CD14-positive monocyte (primary cell): ENCODE data around the gene DLGAP1. TPM values are rescaled to one million over a fixed set of nuclear protein-coding genes. Genes with fewer than 3 reads are reported as not detected.

ENCODE experiments used
- DNase-seq, 3 donors: peaks; one replicate each; pipeline ENCODE4 v3.0.0-alpha.2; 2011 to 2022
- H2AFZ ChIP-seq: 2 replicates; pipeline ENCODE4 v1.6.0; 2012; ENCODE audit warnings: mild to moderate bottlenecking, low read depth, low read length, inconsistent platforms; ENCODE audit not compliant: insufficient read depth, poor library complexity, severe bottlenecking
- H3K27ac ChIP-seq, 2 donors: 1 replicate in 1 of 2; 2 replicates in 1 of 2; pipeline ENCODE4 v1.5.1; 2012 to 2013; ENCODE audit warnings: low read length in 2 of 2, control low read depth in 1 of 2, inconsistent platforms in 1 of 2, low read depth in 1 of 2, mild to moderate bottlenecking in 1 of 2
- H3K27me3 ChIP-seq, 2 donors: one replicate each; pipeline versions ENCODE4 v1.6.0 to v1.6.1; 2011 to 2013; ENCODE audit warnings: low read length in 2 of 2; ENCODE audit not compliant: control insufficient read depth in 2 of 2, insufficient read depth in 2 of 2
- H3K36me3 ChIP-seq, 2 donors: replicated peaks in 1 of 2; 1 replicate in 1 of 2; 2 replicates in 1 of 2; pipeline versions ENCODE4 v1.5.1 to v1.6.1; 2012 to 2013; ENCODE audit warnings: low read length in 2 of 2, control low read depth in 1 of 2, inconsistent platforms in 1 of 2, mild to moderate bottlenecking in 1 of 2; ENCODE audit not compliant: insufficient read depth in 2 of 2, control insufficient read depth in 1 of 2
- H3K4me1 ChIP-seq, 2 donors: 1 replicate in 1 of 2; 2 replicates in 1 of 2; pipeline versions ENCODE4 v1.5.1 to v1.6.1; 2012 to 2013; ENCODE audit warnings: low read length in 2 of 2, control low read depth in 1 of 2, inconsistent platforms in 1 of 2, mild to moderate bottlenecking in 1 of 2, moderate library complexity in 1 of 2; ENCODE audit not compliant: insufficient read depth in 2 of 2, control insufficient read depth in 1 of 2
- H3K4me2 ChIP-seq: replicated peaks from 2 replicates; pipeline ENCODE3; 2012; ENCODE audit warnings: low read length, moderate library complexity, mild to moderate bottlenecking; ENCODE audit not compliant: poor library complexity, severe bottlenecking; ENCODE audit errors: extremely low read depth
- H3K4me3 ChIP-seq, 3 experiments: fragments of 200-600 bp in 1 of 3; sonication (generic) in 1 of 3; replicated peaks in 1 of 3; 1 replicate in 2 of 3; 2 replicates in 1 of 3; pipeline ENCODE4 v1.5.1; 2011 to 2013; ENCODE audit warnings: low read length in 3 of 3, mild to moderate bottlenecking in 3 of 3, control low read depth in 2 of 3, low read depth in 2 of 3, inconsistent platforms in 1 of 3, moderate library complexity in 1 of 3
- H3K79me2 ChIP-seq: 2 replicates; pipeline ENCODE4 v1.6.0; 2012; ENCODE audit warnings: mild to moderate bottlenecking, control low read depth, inconsistent platforms, low read length, moderate library complexity; ENCODE audit not compliant: insufficient read depth
- H3K9ac ChIP-seq: 2 replicates; pipeline ENCODE4 v1.6.0; 2017; ENCODE audit warnings: low read length, mild to moderate bottlenecking; ENCODE audit not compliant: insufficient read depth, poor library complexity, severe bottlenecking
- H3K9me3 ChIP-seq, 2 donors: replicated peaks in 1 of 2; 1 replicate in 1 of 2; 2 replicates in 1 of 2; pipeline versions ENCODE4 v1.5.1 to v1.6.1; 2012 to 2013; ENCODE audit warnings: low read length in 2 of 2, control low read depth in 1 of 2; ENCODE audit not compliant: control insufficient read depth in 1 of 2, insufficient read depth in 1 of 2
- H4K20me1 ChIP-seq: 2 replicates; pipeline ENCODE4 v1.6.0; 2012; ENCODE audit warnings: mild to moderate bottlenecking, low read length, control low read depth, moderate library complexity; ENCODE audit not compliant: insufficient read depth
- H3K27ac Mint-ChIP-seq, 7 donors: one replicate each; pipeline ENCODE4 v1.8.0; 2020; ENCODE audit warnings: mild to moderate bottlenecking in 7 of 7, mixed read lengths in 7 of 7, moderate library complexity in 6 of 7, inconsistent platforms in 2 of 7
- H3K27me3 Mint-ChIP-seq, 3 donors: one replicate each; pipeline ENCODE4 v1.8.0; 2021 to 2022; ENCODE audit warnings: low read depth in 3 of 3, mild to moderate bottlenecking in 3 of 3, mixed read lengths in 3 of 3, moderate library complexity in 3 of 3, inconsistent platforms in 1 of 3
- H3K36me3 Mint-ChIP-seq, 2 donors: one replicate each; pipeline ENCODE4 v1.8.0; 2020; ENCODE audit warnings: mixed read lengths in 2 of 2, inconsistent platforms in 1 of 2, mild to moderate bottlenecking in 1 of 2
- H3K4me1 Mint-ChIP-seq: one replicate; pipeline ENCODE4 v1.8.0; 2020; ENCODE audit warnings: mild to moderate bottlenecking, mixed read lengths
- H3K4me3 Mint-ChIP-seq, 2 donors: one replicate each; pipeline ENCODE4 v1.8.0; 2020; ENCODE audit warnings: mild to moderate bottlenecking in 2 of 2, mixed read lengths in 2 of 2, moderate library complexity in 1 of 2
- H3K9me3 Mint-ChIP-seq, 7 donors: one replicate each; pipeline ENCODE4 v1.8.0; 2020 to 2022; ENCODE audit warnings: mixed read lengths in 7 of 7, mild to moderate bottlenecking in 6 of 7, moderate library complexity in 6 of 7, inconsistent platforms in 2 of 7
- WGBS: methylation state at CpG from one replicate; pipeline ENCODE4 v1.1.5; 2013; ENCODE audit warnings: missing lambda C conversion rate; ENCODE audit not compliant: insufficient coverage; 5-methylcytosine and 5-hydroxymethylcytosine counted together
- intact Hi-C, 2 donors: fragments of 100-400 bp; cut with micrococcal nuclease; formaldehyde crosslinking; loops; one replicate each; pipeline versions ENCODE4 v1.15.0 to v1.15.1; 2023
- polyA plus RNA-seq, 3 donors: library from polyadenylated mRNA; depleted of rRNA in 1 of 3; unstranded in 2 of 3; stranded (reverse) in 1 of 3; fragments of 300-500 nt in 2 of 3; fragments of >200 nt in 1 of 3; fragmentation: Illumina TruSeq in 2 of 3; gene quantifications; 1 replicate in 2 of 3; 2 replicates in 1 of 3; pipeline ENCODE4 v1.2.3, GENCODE V29; 2012 to 2021
- TF ChIP-seq, protein P1 (sequence below): fragments of 200-600 bp; IDR thresholded peaks from one replicate; pipeline ENCODE4 v1.8.0; 2022; ENCODE audit warnings: antibody characterized with exemption, mild to moderate bottlenecking

The DLGAP1 gene
- polyA plus RNA-seq, 3 donors: 0.09 to 0.42 TPM; not detected in 1

DNA sequence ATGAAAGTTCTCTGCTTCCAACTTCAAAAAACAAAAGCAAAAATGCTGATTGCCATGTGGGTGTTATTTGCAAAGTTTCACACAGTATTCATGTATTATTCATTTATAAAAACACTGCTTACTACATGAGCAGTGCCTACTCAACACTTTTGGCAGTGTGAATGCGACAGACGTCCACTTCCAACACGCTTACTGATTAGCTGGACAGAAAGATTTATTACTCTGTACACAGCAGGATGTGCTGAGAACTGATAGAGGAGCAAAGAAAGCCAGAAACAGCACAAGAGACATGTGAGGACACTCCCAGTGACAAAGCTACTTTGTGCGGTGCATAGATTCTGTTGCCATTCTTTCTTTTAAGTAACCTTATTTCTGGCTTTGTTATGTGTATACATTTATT is 258.8 kb downstream of the DLGAP1 start:
- intact Hi-C loops: no loop called here
- Mint-ChIP-seq H3K27ac (no peak overlapping the region), H3K4me3 (no peak overlapping the region), H3K36me3 (no peaks in the 10 kb centered on the region), H3K27me3 (no peaks in the 10 kb centered on the region), H3K4me1 (no peaks in the 10 kb centered on the region), H3K9me3 (peaks cover 0 to 5% (median 2%) of the 10 kb centered on the region in 7 donors)
- Histone ChIP-seq H3K79me2 (no peaks in the 10 kb centered on the region), H3K4me1 (no peaks in the 10 kb centered on the region), H3K4me3 (no peak overlapping the region), H3K27me3 (no peaks in the 10 kb centered on the region), H3K27ac (no peak overlapping the region), H3K36me3 (no peaks in the 10 kb centered on the region), H3K9me3 (no peaks in the 10 kb centered on the region), H4K20me1 (no peaks in the 10 kb centered on the region), H3K9ac (no peak overlapping the region), H3K4me2 (no peak overlapping the region), H2AFZ (no peak overlapping the region)
- TF ChIP-seq, protein P1, sequence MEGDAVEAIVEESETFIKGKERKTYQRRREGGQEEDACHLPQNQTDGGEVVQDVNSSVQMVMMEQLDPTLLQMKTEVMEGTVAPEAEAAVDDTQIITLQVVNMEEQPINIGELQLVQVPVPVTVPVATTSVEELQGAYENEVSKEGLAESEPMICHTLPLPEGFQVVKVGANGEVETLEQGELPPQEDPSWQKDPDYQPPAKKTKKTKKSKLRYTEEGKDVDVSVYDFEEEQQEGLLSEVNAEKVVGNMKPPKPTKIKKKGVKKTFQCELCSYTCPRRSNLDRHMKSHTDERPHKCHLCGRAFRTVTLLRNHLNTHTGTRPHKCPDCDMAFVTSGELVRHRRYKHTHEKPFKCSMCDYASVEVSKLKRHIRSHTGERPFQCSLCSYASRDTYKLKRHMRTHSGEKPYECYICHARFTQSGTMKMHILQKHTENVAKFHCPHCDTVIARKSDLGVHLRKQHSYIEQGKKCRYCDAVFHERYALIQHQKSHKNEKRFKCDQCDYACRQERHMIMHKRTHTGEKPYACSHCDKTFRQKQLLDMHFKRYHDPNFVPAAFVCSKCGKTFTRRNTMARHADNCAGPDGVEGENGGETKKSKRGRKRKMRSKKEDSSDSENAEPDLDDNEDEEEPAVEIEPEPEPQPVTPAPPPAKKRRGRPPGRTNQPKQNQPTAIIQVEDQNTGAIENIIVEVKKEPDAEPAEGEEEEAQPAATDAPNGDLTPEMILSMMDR: no peak
- WGBS: no CpG with 5 or more reads among the region's 4 CpGs
- no peak for DNase-seq

- Histone ChIP-seq H4K20me1 (no peaks in the 10 kb centered on the region), H3K4me1 (no peaks in the 10 kb centered on the region), H3K4me2 (no peak overlapping the region), H3K27me3 (no peaks in the 10 kb centered on the region), H3K27ac (no peak overlapping the region), H3K36me3 (no peaks in the 10 kb centered on the region), H3K9ac (no peak overlapping the region), H3K9me3 (no peaks in the 10 kb centered on the region), H3K4me3 (no peak overlapping the region), H3K79me2 (no peaks in the 10 kb centered on the region), H2AFZ (no peak overlapping the region)
- Mint-ChIP-seq H3K4me3 (no peak overlapping the region), H3K4me1 (no peaks in the 10 kb centered on the region), H3K9me3 (peaks cover 0 to 6% (median 2%) of the 10 kb centered on the region in 7 donors), H3K27me3 (no peaks in the 10 kb centered on the region), H3K36me3 (no peaks in the 10 kb centered on the region), H3K27ac (no peak overlapping the region)
- WGBS: no CpG with 5 or more reads among the region's 3 CpGs
- TF ChIP-seq, protein P1: no peak
- intact Hi-C loops: no loop called here
- DNase-seq: no peak
Measured at GRCh38 chr18:4193086-4193485, 262.0 kb downstream of the DLGAP1 start.
